IgD-negative memory B cell (primary cell): ENCODE measurements around the gene RHBDL3. TPM values are rescaled to one million over a fixed set of nuclear protein-coding genes. Genes with fewer than 3 reads are reported as not detected.
A peak's percentile ranks its signal among the peaks of the same experiment; 100 is the strongest.

Experiments used
- H3K27ac Mint-ChIP-seq, 3 donors: one replicate each; pipeline ENCODE4 v1.8.0; 2020 to 2022; ENCODE audit warnings: mild to moderate bottlenecking in 3 of 3, mixed read lengths in 3 of 3, moderate library complexity in 1 of 3
- H3K27me3 Mint-ChIP-seq: one replicate; pipeline ENCODE4 v1.8.0; 2021; ENCODE audit warnings: mixed read lengths
- H3K36me3 Mint-ChIP-seq: one replicate; pipeline ENCODE4 v1.8.0; 2020; ENCODE audit warnings: mild to moderate bottlenecking, mixed read lengths
- H3K4me1 Mint-ChIP-seq, 3 donors: one replicate each; pipeline ENCODE4 v1.8.0; 2020 to 2022; ENCODE audit warnings: mixed read lengths in 3 of 3, mild to moderate bottlenecking in 1 of 3
- H3K4me3 Mint-ChIP-seq, 4 donors: one replicate each; pipeline ENCODE4 v1.8.0; 2020 to 2022; ENCODE audit warnings: mild to moderate bottlenecking in 4 of 4, mixed read lengths in 4 of 4, moderate library complexity in 3 of 4
- H3K9me3 Mint-ChIP-seq, 3 donors: one replicate each; pipeline ENCODE4 v1.8.0; 2020 to 2021; ENCODE audit warnings: mixed read lengths in 3 of 3, mild to moderate bottlenecking in 1 of 3
- polyA plus RNA-seq: library from polyadenylated mRNA; unstranded; fragments of 300-500 nt; fragmentation: Illumina TruSeq; gene quantifications from one replicate; pipeline ENCODE4 v1.2.3, GENCODE V29; 2021

Gene RHBDL3
- polyA plus RNA-seq, 1 donor from 2014 or later: not detected

DNA sequence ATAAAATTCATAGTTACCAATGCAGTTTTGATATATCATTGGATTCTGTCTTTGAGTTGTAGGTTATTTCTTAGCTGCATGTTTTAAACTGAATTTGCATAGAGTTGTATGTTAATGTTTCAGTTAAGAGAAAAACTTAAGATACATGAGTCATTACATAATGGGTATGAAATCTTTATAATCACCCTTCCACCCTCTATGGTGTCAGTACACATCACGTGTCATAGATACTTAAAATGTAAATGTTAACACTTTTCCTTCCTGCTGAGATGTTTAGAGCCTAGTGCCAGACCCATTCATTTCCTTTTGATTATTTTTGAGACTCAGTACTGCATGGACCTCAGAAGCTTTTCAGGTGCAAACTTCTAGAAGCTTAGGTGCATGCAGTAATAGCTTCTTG is 104.8 kb downstream of the RHBDL3 start:
- Mint-ChIP-seq H3K9me3 (no peaks in the 10 kb centered on the region), H3K4me1 (peaks cover 0 to 8% (median 3%) of the 10 kb centered on the region in 3 donors), H3K27ac (peak overlapping the region in 1 of 3 donors; percentile 19), H3K4me3 (peak overlapping the region in 1 of 4 donors; percentile 4), H3K36me3 (peaks cover 3% of the 10 kb centered on the region), H3K27me3 (no peaks in the 10 kb centered on the region)

Other genes starting within 250 kb of the RHBDL3 start
- 17.0 TPM for gene RHOT1, start 123.3 kb upstream of the RHBDL3 start, polyA plus RNA-seq
- gene C17orf75, start 76.3 kb downstream of the RHBDL3 start, polyA plus RNA-seq: 9.6 TPM
- gene ZNF207, start 84.3 kb downstream of the RHBDL3 start, polyA plus RNA-seq: 141 TPM
- gene PSMD11, start 178.7 kb downstream of the RHBDL3 start, polyA plus RNA-seq: 126 TPM
- 3.8 TPM for gene CDK5R1, start 221.2 kb downstream of the RHBDL3 start, polyA plus RNA-seq